Thyroid gland (tissue), 4 donors: ENCODE data around the gene IFI27. TPM values are rescaled to one million over a fixed set of nuclear protein-coding genes. Genes with fewer than 3 reads are reported as not detected.

Source experiments
- DNase-seq, 2 donors: peaks; one replicate each; pipeline ENCODE4 v3.0.0-alpha.2; 2019
- H3K27ac ChIP-seq, 3 donors: fragments of 200-600 bp; sonication (generic); 1 replicate in 2 of 3; 2 replicates in 1 of 3; pipeline ENCODE4 v1.5.1; 2016 to 2019; ENCODE audit warnings: mild to moderate bottlenecking in 1 of 3, moderate library complexity in 1 of 3
- H3K27me3 ChIP-seq: fragments of 200-600 bp; sonication (generic); one replicate; pipeline ENCODE4 v1.5.1; 2019
- H3K36me3 ChIP-seq, 2 donors: fragments of 200-600 bp; sonication (generic); one replicate each; pipeline ENCODE4 v1.5.1; 2016 to 2019
- H3K4me1 ChIP-seq, 2 donors: fragments of 200-600 bp; sonication (generic); one replicate each; pipeline ENCODE4 v1.5.1; 2017 to 2019
- H3K4me3 ChIP-seq, 3 donors: fragments of 200-600 bp; sonication (generic); replicated peaks in 1 of 3; 1 replicate in 2 of 3; 2 replicates in 1 of 3; pipeline ENCODE4 v1.5.1; 2016; ENCODE audit warnings: mild to moderate bottlenecking in 1 of 3
- H3K9me3 ChIP-seq: fragments of 200-600 bp; sonication (generic); one replicate; pipeline ENCODE4 v1.5.1; 2017
- CTCF ChIP-seq, 6 experiments: fragments of 200-600 bp in 3 of 6; fragments of 450-650 bp in 3 of 6; sonication (generic) in 3 of 6; IDR thresholded peaks; one replicate each; pipeline ENCODE4 v1.5.1; 2016 to 2019; ENCODE audit warnings: antibody characterized with exemption in 6 of 6, mild to moderate bottlenecking in 2 of 6, inconsistent platforms in 1 of 6, moderate library complexity in 1 of 6
- POLR2A ChIP-seq, 2 donors: fragments of 450-650 bp; IDR thresholded peaks; one replicate each; pipeline ENCODE4 v1.6.1; 2017; ENCODE audit warnings: antibody characterized with exemption in 2 of 2, mild to moderate bottlenecking in 2 of 2, moderate library complexity in 1 of 2
- WGBS, 2 donors: methylation state at CpG; one replicate each; pipeline ENCODE4 v1.1.5; 2017; 5-methylcytosine and 5-hydroxymethylcytosine counted together
- intact Hi-C: fragments of 100-400 bp; cut with DNase I; formaldehyde crosslinking; loops from one replicate; pipeline ENCODE4 v1.15.1; 2023
- total RNA-seq, 4 donors: library from RNA; depleted of rRNA; stranded (reverse); fragments of >200 nt; gene quantifications; one replicate each; pipeline ENCODE4 v1.2.3, GENCODE V29; 2016

Gene IFI27
- total RNA-seq, 4 donors from 2014 or later = 40.8 to 111 (median 81.3) TPM

- intact Hi-C loops = no loop called here
Measured at GRCh38 chr14:94093418-94093817, 17.1 kb upstream of the IFI27 start.

GRCh38 chr14:94097091-94097490, 13.4 kb upstream of the IFI27 start:
- WGBS, 2 donors = 66 to 72% methylated on average over 4 of the region's 4 CpGs
- Histone ChIP-seq H3K9me3 (no peaks in the 10 kb centered on the region), H3K36me3 (no peaks in the 10 kb centered on the region), H3K4me3 (no peak overlapping the region), H3K4me1 (no peaks in the 10 kb centered on the region), H3K27me3 (no peaks in the 10 kb centered on the region), H3K27ac (no peak overlapping the region)
- intact Hi-C loops = no loop called here
- no peak for TF ChIP-seq POLR2A (IDR thresholded peaks at IDR 0.05)
- TF ChIP-seq CTCF (IDR thresholded peaks at IDR 0.05) = no peak
- peak; percentile 53 for DNase-seq

More at GRCh38 chr14:94093418-94093817, 17.1 kb upstream of the IFI27 start:
- no peaks in the 10 kb centered on the region for H3K9me3 ChIP-seq
- DNase-seq = no peak
- no peak for TF ChIP-seq POLR2A (IDR thresholded peaks at IDR 0.05)
- TF ChIP-seq CTCF (IDR thresholded peaks at IDR 0.05) = no peak
- H3K36me3 ChIP-seq = no peaks in the 10 kb centered on the region
- no peak overlapping the region for H3K27ac ChIP-seq
- H3K27me3 ChIP-seq = no peaks in the 10 kb centered on the region
- 97 to 100% methylated on average over 2 of the region's 2 CpGs for WGBS, 2 donors
- H3K4me3 ChIP-seq = no peak overlapping the region
- H3K4me1 ChIP-seq = no peaks in the 10 kb centered on the region

GRCh38 chr14:94098326-94098992, 12.1 kb upstream of the IFI27 start:
- DNase-seq = no peak
- H3K4me3 ChIP-seq = no peak overlapping the region
- 74 to 88% methylated on average over 10 of the region's 10 CpGs for WGBS, 2 donors
- H3K27me3 ChIP-seq = no peaks in the 10 kb centered on the region
- no peaks in the 10 kb centered on the region for H3K36me3 ChIP-seq
- TF ChIP-seq CTCF (IDR thresholded peaks at IDR 0.05) = no peak
- no peak for TF ChIP-seq POLR2A (IDR thresholded peaks at IDR 0.05)
- no peak overlapping the region for H3K27ac ChIP-seq
- H3K9me3 ChIP-seq = no peaks in the 10 kb centered on the region
- H3K4me1 ChIP-seq = no peaks in the 10 kb centered on the region
- intact Hi-C loops = no loop called here

GRCh38 chr14:94099006-94099405, 11.5 kb upstream of the IFI27 start:
- Histone ChIP-seq H3K4me1 (no peaks in the 10 kb centered on the region), H3K9me3 (no peaks in the 10 kb centered on the region), H3K4me3 (no peak overlapping the region), H3K27ac (no peak overlapping the region), H3K36me3 (no peaks in the 10 kb centered on the region), H3K27me3 (no peaks in the 10 kb centered on the region)
- DNase-seq = no peak
- no peak for TF ChIP-seq POLR2A (IDR thresholded peaks at IDR 0.05)
- WGBS, 2 donors = 85 to 95% methylated on average over 6 of the region's 6 CpGs
- intact Hi-C loops = no loop called here

- intact Hi-C loops = no loop called here
- H3K36me3 ChIP-seq = no peaks in the 10 kb centered on the region
- 63 to 68% methylated on average over 4 of the region's 4 CpGs for WGBS, 2 donors
- no peak for DNase-seq
- H3K27me3 ChIP-seq = no peaks in the 10 kb centered on the region
- H3K4me3 ChIP-seq = no peak overlapping the region
- TF ChIP-seq CTCF (IDR thresholded peaks at IDR 0.05) = no peak
- TF ChIP-seq POLR2A (IDR thresholded peaks at IDR 0.05) = no peak
- H3K27ac ChIP-seq = no peak overlapping the region
- no peaks in the 10 kb centered on the region for H3K4me1 ChIP-seq
- no peaks in the 10 kb centered on the region for H3K9me3 ChIP-seq
Measured at GRCh38 chr14:94100847-94101246, 9.7 kb upstream of the IFI27 start.
